AG20443 (cell line): ENCODE measurements around the gene CPLX4.

ENCODE experiments used
- DNase-seq: peaks from one replicate; pipeline ENCODE4 v3.0.0; 2012; ENCODE audit warnings: low spot score, mixed read lengths

CPLX4 gene

GRCh38 chr18:59318460-59319050 is at the start of gene CPLX4:
CPLX4 (minus strand) TSS chr18:59318649; CDS start chr18:59318462, 187 bp downstream.
- no peak for DNase-seq

- DNase-seq = no peak
Observed at GRCh38 chr18:59360381-59360780, 41.9 kb upstream of the CPLX4 start.

GRCh38 chr18:59359576-59359952 is 41.1 kb upstream of the CPLX4 start:
- DNase-seq = no peak

- peak; percentile 100 for DNase-seq
Observed at GRCh38 chr18:59358712-59359575, 40.5 kb upstream of the CPLX4 start, which contains the start of gene LMAN1. LMAN1 (minus strand) TSS chr18:59359265; CDS start chr18:59359244, 21 bp downstream.

- peak; percentile 21 for DNase-seq
Observed at GRCh38 chr18:59358414-59358711, 39.9 kb upstream of the CPLX4 start.

GRCh38 chr18:59357928-59358327 is 39.5 kb upstream of the CPLX4 start:
- DNase-seq = peak; percentile 34

GRCh38 chr18:59354731-59355130 is 36.3 kb upstream of the CPLX4 start:
- no peak for DNase-seq

- no peak for DNase-seq
Observed at GRCh38 chr18:59353079-59353680, 34.7 kb upstream of the CPLX4 start.

GRCh38 chr18:59352250-59352855 is 33.9 kb upstream of the CPLX4 start:
- DNase-seq = no peak

GRCh38 chr18:59345556-59345955 is 27.1 kb upstream of the CPLX4 start:
- DNase-seq = no peak

GRCh38 chr18:59344996-59345395 is 26.5 kb upstream of the CPLX4 start:
- no peak for DNase-seq

- DNase-seq = no peak
Observed at GRCh38 chr18:59343926-59344325, 25.5 kb upstream of the CPLX4 start.

GRCh38 chr18:59340817-59341216 is 22.4 kb upstream of the CPLX4 start:
- DNase-seq = no peak

GRCh38 chr18:59340312-59340711 is 21.9 kb upstream of the CPLX4 start:
- DNase-seq = no peak

- no peak for DNase-seq
Observed at GRCh38 chr18:59332986-59333385, 14.5 kb upstream of the CPLX4 start.

- DNase-seq = no peak
Observed at GRCh38 chr18:59328683-59329082, 10.2 kb upstream of the CPLX4 start.

GRCh38 chr18:59325965-59326364 is 7.5 kb upstream of the CPLX4 start:
- DNase-seq = no peak

- DNase-seq = no peak
Observed at GRCh38 chr18:59324623-59324971, 6.1 kb upstream of the CPLX4 start.

GRCh38 chr18:59323931-59324622 is 5.6 kb upstream of the CPLX4 start:
- no peak for DNase-seq

GRCh38 chr18:59311631-59312030 is 6.8 kb downstream of the CPLX4 start:
- DNase-seq = no peak

- DNase-seq = no peak
Observed at GRCh38 chr18:59308938-59309260, 9.6 kb downstream of the CPLX4 start.

- DNase-seq = peak; percentile 95
Observed at GRCh38 chr18:59308248-59308937, 10.1 kb downstream of the CPLX4 start.
